ENCODE data around the gene PRCD. TPM values are rescaled to one million over a fixed set of nuclear protein-coding genes. Genes with fewer than 3 reads are reported as not detected.

Gene PRCD
- total RNA-seq, 1 experiment from 2014 or later, result 2.5 TPM

DNA sequence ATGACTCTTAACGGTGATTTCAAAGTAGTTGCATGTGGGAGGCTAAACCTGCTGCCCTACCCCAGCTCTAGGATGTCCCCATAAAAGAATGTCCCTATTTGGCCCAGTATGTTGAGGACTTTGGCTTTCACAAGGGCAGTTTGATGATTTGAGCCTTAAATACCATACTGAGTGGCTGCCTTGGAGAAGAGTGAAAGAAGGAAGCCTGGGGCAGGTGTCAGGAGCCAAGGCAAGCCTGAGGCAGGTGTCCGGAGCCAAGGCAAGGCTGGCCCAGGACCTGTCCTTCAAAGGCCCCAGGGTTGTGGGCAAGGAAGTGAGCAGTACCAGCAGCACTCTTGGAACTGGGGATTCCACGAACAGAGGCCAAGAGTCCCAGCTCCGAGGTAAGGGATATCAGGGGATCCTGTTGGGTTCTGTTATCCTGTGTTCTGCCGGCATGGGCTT lies 27.2 kb downstream of the PRCD start:
- no peak for ATAC-seq
- CTCF ChIA-PET, result interaction anchor here (0.6 to 1.5 kb wide), 5 partner anchors 12 to 67 kb away, joined by 3 to 5 read pairs (median 3); no protein-coding TSS in a partner anchor

DNA sequence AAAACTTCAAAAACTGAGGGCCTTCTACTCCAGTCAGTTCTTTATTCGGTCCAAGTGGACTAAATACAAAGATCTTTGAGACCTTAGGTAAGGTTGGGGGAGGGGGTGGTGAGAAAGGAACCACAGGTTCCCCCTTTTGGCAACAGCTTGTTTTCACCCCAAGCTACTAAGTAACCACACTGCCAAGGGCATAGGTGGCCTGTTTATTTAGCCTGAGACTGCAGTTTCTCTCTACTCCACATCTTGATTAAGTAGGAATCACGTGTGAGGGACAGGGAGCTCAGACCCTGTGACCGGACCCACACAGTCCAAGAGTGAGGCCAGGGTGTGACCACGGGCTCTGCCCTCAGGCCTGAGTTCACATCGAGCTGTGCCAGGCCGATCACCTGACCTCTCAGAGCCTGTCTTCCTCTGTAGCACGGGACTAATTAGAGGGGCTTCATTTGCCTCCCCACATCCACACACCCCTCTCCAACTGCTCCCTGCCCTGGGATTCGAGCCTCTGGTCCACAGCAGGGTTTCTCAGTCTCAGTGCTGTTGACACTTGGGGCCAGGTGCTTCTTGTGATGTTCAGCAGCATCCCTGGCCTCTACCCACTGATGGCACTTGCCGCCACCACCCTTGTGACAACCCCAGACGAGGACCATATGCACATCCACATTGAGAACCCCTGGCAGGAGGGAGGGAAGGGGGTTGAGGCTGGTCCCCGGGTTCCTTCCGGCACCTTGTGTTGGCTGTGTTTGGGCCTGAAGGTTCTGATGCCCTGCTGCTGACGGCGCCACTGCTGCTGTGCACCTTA lies 28.0 kb downstream of the PRCD start:
- H3K79me2 ChIP-seq (ENCODE audit: low read length), result peaks cover 19% of the 10 kb centered on the region
- ATAC-seq (peak; percentile 10), DNase-seq (peak; percentile 22)
- H4K20me1 ChIP-seq (ENCODE audit: low read length), result peaks cover 32% of the 10 kb centered on the region
- TF ChIP-seq EZH2phosphoT487 (IDR thresholded peaks at IDR 0.05; ENCODE audit: borderline replicate concordance, low read length), result no peak
- TF ChIP-seq, protein P1, sequence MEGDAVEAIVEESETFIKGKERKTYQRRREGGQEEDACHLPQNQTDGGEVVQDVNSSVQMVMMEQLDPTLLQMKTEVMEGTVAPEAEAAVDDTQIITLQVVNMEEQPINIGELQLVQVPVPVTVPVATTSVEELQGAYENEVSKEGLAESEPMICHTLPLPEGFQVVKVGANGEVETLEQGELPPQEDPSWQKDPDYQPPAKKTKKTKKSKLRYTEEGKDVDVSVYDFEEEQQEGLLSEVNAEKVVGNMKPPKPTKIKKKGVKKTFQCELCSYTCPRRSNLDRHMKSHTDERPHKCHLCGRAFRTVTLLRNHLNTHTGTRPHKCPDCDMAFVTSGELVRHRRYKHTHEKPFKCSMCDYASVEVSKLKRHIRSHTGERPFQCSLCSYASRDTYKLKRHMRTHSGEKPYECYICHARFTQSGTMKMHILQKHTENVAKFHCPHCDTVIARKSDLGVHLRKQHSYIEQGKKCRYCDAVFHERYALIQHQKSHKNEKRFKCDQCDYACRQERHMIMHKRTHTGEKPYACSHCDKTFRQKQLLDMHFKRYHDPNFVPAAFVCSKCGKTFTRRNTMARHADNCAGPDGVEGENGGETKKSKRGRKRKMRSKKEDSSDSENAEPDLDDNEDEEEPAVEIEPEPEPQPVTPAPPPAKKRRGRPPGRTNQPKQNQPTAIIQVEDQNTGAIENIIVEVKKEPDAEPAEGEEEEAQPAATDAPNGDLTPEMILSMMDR (conservative IDR thresholded peaks at IDR 0.05; ENCODE audit: low read depth, low read length), result no peak
- no peak for TF ChIP-seq EZH2 (IDR thresholded peaks at IDR 0.05; ENCODE audit: low read length, unreplicated experiment)
- no peaks in the 10 kb centered on the region for H3K9me2 ChIP-seq (replicated peaks; ENCODE audit: low read length)
- H3K4me3 ChIP-seq (ENCODE audit: low read length), result no peak overlapping the region
- peaks cover 27% of the 10 kb centered on the region for H3F3A ChIP-seq (ENCODE audit: low read length, unreplicated experiment)
- no peak overlapping the region for H3K4me2 ChIP-seq (ENCODE audit: low read length)
- H3K27me3 ChIP-seq (ENCODE audit: low read length), result no peaks in the 10 kb centered on the region
- POLR2A ChIA-PET (ENCODE audit: unreplicated experiment), result interaction anchor here (0.5 to 1.1 kb wide), 3 partner anchors 11 to 42 kb away, joined by 4 to 11 read pairs (median 5); no protein-coding TSS in a partner anchor
- no TSS peak for BruUV-seq (replicated peaks)
- H3K27ac ChIP-seq (ENCODE audit: low read length), result peak overlapping the region; percentile 2; the same call in 1 of the 2 replicates
- H3K4me1 ChIP-seq (ENCODE audit: insufficient read depth, low read length), result peaks cover 27% of the 10 kb centered on the region
- intact Hi-C loops (cut with micrococcal nuclease), result loop anchor here (10.0 kb wide), 1 partner anchor 147 kb away; the partner anchor contains the start of gene MXRA7
- no peaks in the 10 kb centered on the region for H3K9me3 ChIP-seq (ENCODE audit: low read length)
- H3K36me3 ChIP-seq (ENCODE audit: low read depth, low read length), result peaks cover 30% of the 10 kb centered on the region
- no peak overlapping the region for H3K9ac ChIP-seq (ENCODE audit: low read length)
- H2AFZ ChIP-seq (ENCODE audit: low read length), result no peak overlapping the region
- CTCF ChIA-PET, result interaction anchor here (1.2 kb wide), 1 partner anchor 25 kb away, joined by 3 read pairs; no protein-coding TSS in a partner anchor

More for the DNA sequence above, 27.2 kb downstream of the PRCD start:
- intact Hi-C loops (cut with micrococcal nuclease), result loop anchor here (10.0 kb wide), 1 partner anchor 148 kb away; the partner anchor contains the start of gene MXRA7
- no peak overlapping the region for H3K9ac ChIP-seq (ENCODE audit: low read length)
- H3K27ac ChIP-seq (ENCODE audit: low read length), result peak overlapping the region; percentile 2; the same call in 1 of the 2 replicates
- H3K9me2 ChIP-seq (replicated peaks; ENCODE audit: low read length), result no peaks in the 10 kb centered on the region
- no peaks in the 10 kb centered on the region for H3K27me3 ChIP-seq (ENCODE audit: low read length)
- TF ChIP-seq, protein P1 (conservative IDR thresholded peaks at IDR 0.05; ENCODE audit: low read depth, low read length), result no peak
- TF ChIP-seq EZH2phosphoT487 (IDR thresholded peaks at IDR 0.05; ENCODE audit: borderline replicate concordance, low read length), result no peak
- TF ChIP-seq EZH2 (IDR thresholded peaks at IDR 0.05; ENCODE audit: low read length, unreplicated experiment), result no peak
- no peaks in the 10 kb centered on the region for H3K9me3 ChIP-seq (ENCODE audit: low read length)
- H2AFZ ChIP-seq (ENCODE audit: low read length), result no peak overlapping the region
- H3K79me2 ChIP-seq (ENCODE audit: low read length), result peaks cover 25% of the 10 kb centered on the region
- peaks cover 28% of the 10 kb centered on the region for H3F3A ChIP-seq (ENCODE audit: low read length, unreplicated experiment)
- peaks cover 38% of the 10 kb centered on the region for H4K20me1 ChIP-seq (ENCODE audit: low read length)
- no peak for DNase-seq
- H3K4me3 ChIP-seq (ENCODE audit: low read length), result no peak overlapping the region
- peaks cover 33% of the 10 kb centered on the region for H3K4me1 ChIP-seq (ENCODE audit: insufficient read depth, low read length)
- no TSS peak for BruUV-seq (replicated peaks)
- POLR2A ChIA-PET (ENCODE audit: unreplicated experiment), result interaction anchor here (0.5 to 0.7 kb wide), 3 partner anchors 41 to 1297 kb away, joined by 7 to 20 read pairs (median 11); no protein-coding TSS in a partner anchor
- H3K36me3 ChIP-seq (ENCODE audit: low read depth, low read length), result peaks cover 32% of the 10 kb centered on the region
- H3K4me2 ChIP-seq (ENCODE audit: low read length), result no peak overlapping the region

All from PC-3 (cell line).